Stimulated activated CD8-positive, alpha-beta memory T cell treated with anti-CD3 and anti-CD28 coated beads, Interleukin-15, amount 100 ng/mL, for 48 hours (primary cell): ENCODE data around the gene DHX32.
A peak's percentile ranks its signal among the peaks of the same experiment; 100 is the strongest.
"Not testable (repeated sequence)": the region's sequence is repeated elsewhere in the genome, so short reads cannot be mapped to it uniquely, and the experiment has no call there.

Experiments used
- DNase-seq, 2 donors: peaks; one replicate each; pipeline ENCODE4 v3.0.0-alpha.2; 2020; ENCODE audit warnings: low read depth in 2 of 2

The DHX32 gene

GRCh38 chr10:125881192-125881591 is at the start of gene DHX32:
DHX32 (minus strand) TSS chr10:125881292; CDS start chr10:125880824, 468 bp downstream.
- no peak for DNase-seq

DNA sequence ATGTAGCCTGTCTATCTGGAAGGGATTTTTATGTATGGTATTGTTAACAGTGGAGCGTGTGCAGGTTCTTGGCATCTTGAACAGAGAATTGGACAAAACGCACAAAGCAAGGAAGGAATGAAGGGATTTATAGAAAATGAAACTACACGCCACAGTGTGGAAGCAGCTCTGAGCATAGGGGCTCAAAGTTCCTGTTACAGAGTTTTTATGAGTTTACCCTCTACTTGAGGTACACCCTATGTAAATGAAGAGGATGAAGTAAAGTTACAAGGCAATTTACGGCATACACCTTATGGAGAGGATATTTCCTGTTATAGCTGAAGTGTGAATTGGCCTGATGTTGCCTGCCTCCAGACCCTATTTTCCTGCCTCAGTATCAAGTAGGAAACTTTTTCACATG is 48.5 kb upstream of the DHX32 start:
- no peak for DNase-seq

DNA sequence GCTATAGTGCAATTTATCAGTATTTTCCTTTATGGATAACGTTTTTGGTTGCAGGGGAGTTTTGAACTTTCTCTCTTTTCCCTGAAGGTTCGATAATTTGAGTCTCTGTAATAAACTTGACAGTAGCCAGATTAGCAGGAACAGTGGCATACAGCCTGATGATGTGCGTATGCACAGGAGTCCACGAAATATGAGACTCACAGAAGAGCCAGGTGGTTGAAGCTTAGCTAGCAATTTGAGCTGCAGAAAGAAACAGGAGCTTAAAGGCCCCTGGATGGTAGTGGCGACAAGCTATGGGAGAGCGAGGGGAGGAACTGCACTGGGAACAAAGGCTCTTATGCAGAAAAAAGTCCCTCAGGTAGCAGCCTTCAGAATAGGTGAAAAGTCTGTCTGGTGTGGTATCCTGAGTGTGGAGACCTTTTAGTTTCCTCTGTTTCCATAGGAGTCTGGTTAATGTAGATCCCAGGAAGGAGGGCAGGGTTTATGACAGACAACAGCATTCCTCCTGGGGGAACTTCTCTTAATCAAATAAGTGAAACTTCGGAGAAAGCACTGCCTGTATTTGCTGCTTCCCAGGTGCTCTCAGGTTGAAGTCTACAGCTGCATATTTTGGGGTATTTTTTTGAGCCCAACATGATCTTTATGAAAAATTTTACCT is 48.0 kb upstream of the DHX32 start:
- DNase-seq, result no peak

DNA sequence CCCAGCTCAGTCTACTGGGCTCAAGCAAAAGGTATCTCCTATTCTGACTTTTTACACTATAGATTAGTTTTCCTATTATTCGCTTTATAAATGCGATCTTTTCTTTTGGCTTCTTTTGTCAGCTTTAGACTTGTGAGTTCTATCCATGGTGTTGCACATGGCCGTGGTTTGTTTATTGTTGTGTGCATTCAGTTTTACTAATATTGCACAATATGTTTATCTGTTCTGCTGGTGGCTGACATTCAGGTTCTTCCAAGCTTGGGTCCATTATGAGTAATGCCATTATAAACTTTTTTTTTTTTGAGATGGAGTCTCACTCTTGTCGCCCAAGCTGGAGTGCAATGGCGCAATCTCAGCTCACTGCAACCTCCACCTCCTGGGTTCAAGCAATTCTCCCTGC is 46.2 kb upstream of the DHX32 start:
- DNase-seq, result not testable (repeated sequence)

DNA sequence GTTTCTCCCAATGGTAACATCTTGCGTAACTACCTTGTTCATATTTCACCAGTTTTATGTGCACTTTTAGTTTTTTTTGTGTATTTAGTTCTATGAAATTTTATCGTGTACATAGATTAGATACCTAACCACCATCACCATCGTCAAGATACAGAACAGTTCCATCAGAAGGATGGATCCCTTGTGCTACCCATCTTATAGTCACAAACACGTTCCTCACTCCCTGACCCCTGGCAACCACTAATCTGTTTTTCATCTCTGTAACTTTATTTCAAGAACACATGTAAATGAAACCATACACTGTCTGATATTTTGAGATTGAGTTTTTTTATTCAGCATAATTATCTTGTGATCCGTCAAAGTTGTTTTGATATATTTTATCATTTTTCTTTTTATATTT is 45.2 kb upstream of the DHX32 start:
- no peak for DNase-seq

DNA sequence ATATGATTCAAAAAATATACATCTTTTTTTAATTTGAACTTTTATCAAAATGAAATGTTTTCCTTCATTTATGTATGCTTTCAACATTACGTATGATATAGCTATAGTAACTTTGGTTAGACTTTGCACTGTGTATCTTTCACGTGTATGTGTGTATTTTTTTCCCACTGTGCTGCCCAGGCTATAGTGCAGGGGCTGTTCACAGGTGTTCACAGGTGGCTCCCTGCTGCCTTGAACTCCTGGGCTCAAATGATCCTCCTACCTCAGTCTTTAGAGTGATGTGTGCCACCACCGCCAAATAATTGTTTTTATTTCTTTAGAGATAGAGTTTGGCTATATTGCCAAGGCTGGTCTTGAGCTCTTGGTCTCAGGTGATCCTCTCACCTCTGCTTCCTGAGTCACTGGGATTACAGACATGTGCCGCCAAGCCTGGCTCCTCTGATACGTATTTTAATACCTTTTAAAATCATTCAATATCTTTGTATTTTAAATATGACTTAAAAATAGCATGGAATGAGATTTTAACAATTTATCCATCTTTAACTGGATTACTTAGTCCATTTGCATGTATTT is 44.3 kb upstream of the DHX32 start:
- DNase-seq, result no peak

GRCh38 chr10:125921643-125922306 is 40.7 kb upstream of the DHX32 start:
- DNase-seq, result not testable (repeated sequence)

DNA sequence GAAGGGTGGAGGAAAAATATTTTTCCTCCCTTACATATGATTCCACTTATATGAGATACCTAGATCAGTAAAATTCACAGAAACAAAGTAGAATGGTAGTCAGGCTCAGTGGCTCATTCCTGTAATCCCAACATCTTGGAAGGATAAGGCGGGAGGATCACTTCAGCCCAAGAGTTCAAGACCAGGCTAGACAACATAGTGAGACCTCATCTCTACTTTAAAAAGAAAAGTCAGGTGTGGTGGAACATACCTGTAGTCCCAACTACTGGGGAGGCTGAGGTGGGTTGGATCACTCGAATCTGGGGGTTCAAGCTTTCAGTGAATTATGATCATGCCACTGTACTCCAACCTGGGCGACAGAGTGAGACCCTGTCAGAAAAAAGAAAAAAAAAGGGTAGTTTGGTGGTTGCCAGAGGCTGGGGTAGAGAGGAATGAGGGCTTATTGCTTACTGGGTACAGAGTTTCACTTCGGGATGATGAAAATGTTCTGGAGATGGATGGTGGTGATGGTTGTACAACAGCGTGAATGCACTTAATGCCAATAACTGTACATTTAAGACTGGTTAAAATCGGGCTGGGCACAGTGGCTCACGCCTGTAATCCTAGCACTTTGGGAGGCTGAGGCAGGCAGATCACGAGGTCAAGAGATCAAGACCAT is 36.7 kb upstream of the DHX32 start:
- not testable (repeated sequence) for DNase-seq

DNA sequence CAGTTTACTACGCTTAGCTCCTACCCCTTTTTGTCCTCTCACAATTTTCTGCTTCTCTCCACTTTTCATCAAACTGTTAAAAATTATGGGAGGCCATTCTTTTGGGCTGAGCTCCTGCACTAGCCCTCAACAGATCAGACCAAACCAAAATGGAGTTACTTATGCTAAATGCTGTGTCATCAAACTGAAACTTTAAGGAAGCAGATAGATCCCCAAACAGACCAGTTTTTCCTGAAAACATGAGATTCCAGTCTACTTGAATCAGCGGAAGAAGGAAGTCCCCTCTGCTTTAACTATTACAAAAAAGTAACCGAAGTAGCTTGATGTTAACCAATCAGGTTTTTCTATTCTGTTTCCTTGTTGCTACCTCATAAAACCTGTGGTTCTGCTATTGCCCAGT is 35.9 kb upstream of the DHX32 start:
- DNase-seq, result no peak

DNA sequence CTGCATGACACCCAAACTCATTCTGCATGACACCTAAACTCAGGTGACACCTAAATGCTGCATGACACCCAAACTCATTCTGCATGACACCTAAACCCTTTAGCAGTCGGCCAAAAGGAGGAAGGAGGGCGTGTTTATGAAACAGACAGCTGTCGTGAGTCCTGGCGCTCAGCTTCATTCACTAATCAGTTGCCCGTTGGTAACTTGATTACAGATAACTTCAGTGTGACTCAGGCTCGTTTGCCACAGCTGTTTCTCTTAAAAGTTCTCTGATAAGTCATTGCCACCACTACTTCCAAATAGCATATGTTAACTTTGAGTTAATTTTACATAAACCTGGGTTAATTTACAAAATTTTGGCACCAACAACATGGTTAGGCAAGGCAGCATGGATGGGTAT is 32.2 kb upstream of the DHX32 start:
- DNase-seq, result not testable (repeated sequence)

DNA sequence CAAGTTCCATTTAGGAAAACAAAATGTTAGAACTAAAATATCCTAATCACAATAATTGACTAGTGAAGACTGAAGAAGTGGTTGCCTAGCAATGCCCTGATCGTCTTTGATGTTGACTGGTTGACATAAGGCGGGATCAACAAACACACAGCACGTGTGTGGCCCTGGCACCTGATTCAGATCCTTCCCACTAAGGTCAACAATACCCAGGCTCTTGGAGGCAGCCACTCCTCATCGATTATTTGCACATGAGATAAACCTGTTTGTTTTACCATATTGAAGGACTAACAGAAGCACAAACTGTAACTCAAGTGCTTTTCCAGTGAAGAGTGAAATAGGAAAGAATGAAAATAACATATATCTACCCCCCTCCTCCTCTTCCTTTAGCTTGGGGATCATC is 30.9 kb upstream of the DHX32 start:
- DNase-seq, result no peak

DNA sequence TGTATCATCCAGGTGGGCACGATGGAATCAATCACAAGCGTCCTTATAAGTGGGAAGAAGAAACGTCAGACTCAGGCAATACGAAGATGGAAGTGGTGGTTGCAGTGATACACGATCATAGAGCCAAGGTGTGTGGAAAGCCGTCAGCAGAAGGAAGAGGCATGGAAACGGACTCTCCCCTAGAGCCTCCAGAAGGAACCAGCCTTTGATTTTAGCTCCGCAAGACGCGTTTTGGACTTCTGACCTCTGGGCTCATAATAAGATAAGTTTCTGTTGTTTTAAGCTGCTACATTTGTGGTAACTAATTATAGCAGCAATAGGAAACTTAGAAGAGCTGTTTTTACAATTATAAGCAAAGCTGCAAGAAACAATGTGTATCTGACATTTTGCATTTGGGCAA is 30.1 kb upstream of the DHX32 start:
- DNase-seq, result no peak

GRCh38 chr10:125909491-125909890 is 28.4 kb upstream of the DHX32 start:
- DNase-seq, result not testable (repeated sequence)

DNA sequence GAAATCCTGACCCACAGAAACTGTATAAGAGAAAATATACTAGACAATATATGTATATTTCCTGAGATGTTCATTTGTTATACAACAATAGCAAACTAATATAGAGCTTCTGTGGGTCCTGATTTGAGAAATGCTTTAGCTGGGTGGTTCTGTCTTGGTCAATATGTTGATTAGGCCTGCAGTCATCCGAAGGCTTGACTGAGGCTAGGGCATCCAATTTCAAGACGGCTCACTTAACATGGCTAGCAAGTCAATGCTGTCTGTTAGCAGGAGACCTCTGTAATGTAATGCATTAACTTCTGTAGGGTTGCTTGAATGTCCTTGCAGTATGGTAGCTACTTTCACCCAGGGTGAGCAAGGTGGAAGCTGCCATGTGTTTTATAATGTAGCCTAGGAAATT is 27.7 kb upstream of the DHX32 start:
- DNase-seq, result not testable (repeated sequence)

- not testable (repeated sequence) for DNase-seq
Observed at GRCh38 chr10:125907598-125907997, 26.5 kb upstream of the DHX32 start.

DNA sequence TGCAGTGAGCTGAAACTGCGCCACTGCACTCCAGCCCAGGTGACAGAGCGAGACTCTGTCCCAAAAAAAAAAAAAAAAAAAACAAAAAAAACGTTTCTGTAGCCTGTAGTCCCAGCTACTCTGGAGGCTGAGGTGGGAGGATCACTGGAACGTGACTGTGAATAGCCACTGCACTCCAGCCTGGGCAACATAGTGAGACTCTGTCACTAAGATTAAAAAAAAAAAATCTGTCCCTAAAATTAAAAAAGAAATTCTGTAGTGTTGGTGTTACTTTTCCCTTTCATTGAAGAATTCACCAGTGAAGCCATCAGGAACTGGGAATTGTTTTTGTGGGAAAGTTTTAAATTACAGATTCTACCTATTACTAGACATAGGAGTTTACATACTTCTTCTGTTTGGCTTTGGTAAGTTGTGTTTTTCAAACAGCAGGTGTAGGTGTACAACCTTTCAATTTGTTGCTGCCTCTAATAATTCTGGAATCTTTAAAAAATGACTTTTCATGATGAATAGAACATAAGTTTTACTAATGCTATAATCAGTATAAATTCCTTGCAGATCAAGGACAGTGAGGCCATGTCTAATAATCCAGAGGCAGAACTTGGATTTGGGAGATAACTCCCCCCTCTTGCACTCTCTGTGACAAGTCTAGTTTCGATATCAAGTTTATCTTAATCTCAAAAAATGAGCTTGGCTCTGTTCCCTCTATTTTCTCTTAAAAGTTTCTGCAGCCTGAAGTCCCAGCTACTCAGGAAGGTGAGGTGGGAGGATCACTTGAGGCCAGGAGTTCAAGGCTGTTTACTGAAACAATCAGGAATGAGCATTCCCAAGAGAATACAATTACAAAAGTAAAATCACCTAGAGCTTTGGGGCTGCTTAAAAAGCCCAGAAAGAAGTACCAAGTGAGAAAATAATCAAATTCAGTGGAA is 24.2 kb upstream of the DHX32 start:
- DNase-seq, result not testable (repeated sequence)

- DNase-seq, result not testable (repeated sequence)
Observed at GRCh38 chr10:125903135-125903640, 22.1 kb upstream of the DHX32 start.

DNA sequence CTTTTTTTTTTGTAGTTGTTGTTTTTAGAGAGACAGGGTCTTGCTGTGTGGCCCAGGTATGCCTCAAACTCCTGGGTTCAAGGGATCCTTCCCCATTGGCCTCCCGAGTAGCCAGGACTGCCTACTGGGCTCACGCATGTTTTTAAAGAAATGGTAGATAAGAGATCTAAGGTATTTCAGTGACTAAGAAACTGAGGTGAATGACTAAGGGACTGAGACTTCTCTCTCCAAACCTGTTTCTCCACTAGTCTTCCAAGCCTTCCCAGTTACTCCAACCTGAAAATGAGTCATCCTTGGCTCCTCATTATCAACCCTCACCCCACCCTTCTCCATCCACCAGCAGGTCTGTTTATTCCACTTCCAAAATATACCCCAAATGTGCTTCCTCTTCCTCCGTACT is 19.9 kb upstream of the DHX32 start:
- DNase-seq, result not testable (repeated sequence)

DNA sequence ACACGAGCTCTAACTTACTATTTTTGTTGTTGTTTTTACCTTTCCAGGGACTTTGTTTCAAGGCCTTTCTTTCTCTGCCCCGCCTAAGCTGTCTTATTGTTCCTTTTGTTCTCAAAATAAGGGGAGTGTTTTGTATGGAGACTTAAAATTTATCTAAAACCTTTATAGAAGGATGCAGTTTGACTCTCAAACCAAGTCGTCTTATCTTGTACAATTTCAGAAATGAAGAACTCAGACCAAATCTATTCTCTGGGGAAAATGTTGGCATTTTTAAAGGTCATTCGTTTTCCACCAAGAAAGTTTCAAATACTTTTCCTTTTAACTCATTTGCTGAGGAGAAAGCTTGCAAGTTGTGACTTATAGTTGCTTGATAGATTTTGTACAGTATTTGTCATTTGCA is 16.2 kb upstream of the DHX32 start:
- not testable (repeated sequence) for DNase-seq

- DNase-seq, result peak; percentile 66 to 75
Observed at GRCh38 chr10:125896088-125896934, 15.2 kb upstream of the DHX32 start, which contains the start of gene FANK1. FANK1 (plus strand) TSS chr10:125896564; CDS start chr10:125896643, 79 bp downstream.
